HG03039 (cell line): ENCODE results near the gene SARNP.

Experiments used
- ATAC-seq: cut with Tn5 transposase; IDR thresholded peaks from one replicate; pipeline ENCODE4 v1.9.1; 2021; ENCODE audit warnings: mild to moderate bottlenecking, moderate library complexity; ENCODE audit not compliant: unreplicated experiment

The SARNP gene

GRCh38 chr12:55726971-55727370 is 90.6 kb downstream of the SARNP start:
- ATAC-seq = no peak

GRCh38 chr12:55725556-55725955 is 92.0 kb downstream of the SARNP start:
- no peak for ATAC-seq

DNA sequence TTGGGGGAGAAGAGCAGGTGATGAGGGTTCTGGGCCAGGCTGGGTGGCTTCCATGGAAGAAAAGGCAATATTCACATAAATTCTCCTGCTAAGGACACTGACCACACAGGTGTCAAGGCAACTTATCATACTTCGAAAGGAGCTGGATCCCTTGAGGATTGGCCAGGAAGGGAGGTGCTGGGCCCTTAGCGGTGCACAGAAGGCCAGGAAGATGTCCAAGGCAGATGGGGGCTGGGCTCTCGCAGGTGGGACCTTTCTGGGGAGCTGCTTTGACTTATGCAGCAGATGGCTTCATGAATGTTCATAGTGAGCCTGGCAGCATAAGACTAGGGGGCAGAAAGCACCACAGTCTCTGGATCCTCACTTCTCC is 92.6 kb downstream of the SARNP start:
- no peak for ATAC-seq

- ATAC-seq = no peak
Measured at GRCh38 chr12:55724226-55724939, 93.1 kb downstream of the SARNP start.

DNA sequence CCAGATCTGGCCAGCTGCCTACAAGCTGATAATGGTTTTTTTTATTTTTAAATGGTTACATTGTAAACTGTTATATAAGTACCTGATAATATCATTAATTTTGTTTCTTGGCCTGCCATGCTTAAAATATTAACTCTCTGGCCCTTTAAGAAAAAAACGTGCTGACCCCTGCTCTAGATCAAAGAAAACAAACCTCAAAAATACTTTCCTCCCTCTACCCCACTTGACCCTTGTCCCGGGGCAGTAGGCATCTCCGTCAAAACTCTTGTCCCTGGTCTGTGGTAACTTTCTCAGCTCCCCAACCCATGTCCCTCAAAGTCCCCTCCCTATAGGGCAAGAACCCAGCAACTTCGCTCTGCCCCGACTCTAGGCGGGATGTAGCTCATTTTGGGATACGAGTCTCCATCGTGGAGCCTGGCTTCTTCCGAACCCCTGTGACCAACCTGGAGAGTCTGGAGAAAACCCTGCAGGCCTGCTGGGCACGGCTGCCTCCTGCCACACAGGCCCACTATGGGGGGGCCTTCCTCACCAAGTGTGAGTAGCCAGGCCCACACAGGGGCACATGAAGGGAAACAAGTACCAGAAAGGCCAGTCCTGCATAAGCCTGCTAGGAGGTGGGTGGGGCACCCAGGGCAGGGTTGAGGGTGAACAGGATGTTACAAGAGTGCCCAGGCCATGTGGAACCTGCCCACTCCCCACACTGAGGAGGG is 93.9 kb downstream of the SARNP start:
- ATAC-seq = no peak

DNA sequence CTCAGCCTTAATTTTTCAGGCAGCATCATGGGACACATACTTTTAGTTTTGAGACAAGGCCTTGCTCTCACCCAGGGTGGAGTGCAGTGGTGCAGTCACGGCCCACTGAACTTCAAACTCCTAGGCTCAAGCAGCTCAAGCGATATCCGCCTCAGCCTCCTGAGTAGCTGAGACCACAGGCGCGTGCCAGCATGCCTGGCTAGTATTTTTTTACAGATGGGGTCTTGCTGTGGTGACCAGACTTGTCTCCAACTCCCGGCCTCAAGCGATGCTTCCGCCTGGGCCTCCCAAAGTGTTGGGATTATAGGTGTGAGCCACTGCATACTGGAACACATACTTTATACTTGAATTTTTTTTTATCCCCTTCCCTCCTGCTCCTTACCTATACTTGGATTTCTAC is 94.6 kb downstream of the SARNP start:
- no peak for ATAC-seq

GRCh38 chr12:55721601-55722213 is 95.8 kb downstream of the SARNP start:
- no peak for ATAC-seq

- ATAC-seq = no peak
Measured at GRCh38 chr12:55720894-55721444, 96.6 kb downstream of the SARNP start.

GRCh38 chr12:55720071-55720564 is 97.4 kb downstream of the SARNP start, which contains the start of gene RDH5:
TSS of gene RDH5 (plus strand) at chr12:55720393. CDS start at chr12:55721185, 792 bp downstream.
- no peak for ATAC-seq

- ATAC-seq = no peak
Measured at GRCh38 chr12:55719371-55719770, 98.2 kb downstream of the SARNP start.

DNA sequence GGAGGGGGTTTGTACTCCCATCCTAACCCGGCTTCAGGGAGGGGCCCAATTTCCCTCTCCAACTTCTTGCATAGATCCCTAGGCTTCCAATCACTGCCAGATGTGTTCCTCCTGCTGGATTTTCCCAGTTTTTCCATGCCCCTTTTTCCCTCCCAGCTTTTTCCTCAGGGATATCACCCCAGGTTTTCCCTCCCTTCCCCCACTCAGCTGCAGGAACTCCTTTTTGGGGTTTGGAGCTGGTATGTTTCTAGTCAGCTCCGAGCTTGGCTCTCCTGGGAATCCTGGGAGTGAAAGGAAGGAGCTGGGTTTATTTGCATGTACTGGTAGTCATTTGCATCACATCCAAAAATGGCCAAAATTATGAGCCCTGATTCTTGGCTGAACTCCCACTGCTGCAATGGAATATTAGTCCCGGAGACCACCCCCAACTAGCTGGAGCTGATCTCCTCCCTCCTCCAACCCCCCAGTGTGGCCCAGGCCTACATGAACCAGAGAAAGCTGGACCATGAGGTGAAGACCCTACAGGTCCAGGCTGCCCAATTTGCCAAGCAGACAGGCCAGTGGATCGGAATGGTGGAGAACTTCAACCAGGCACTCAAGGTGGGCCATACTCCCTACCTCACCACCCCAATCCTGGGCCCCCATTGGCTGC is 98.8 kb downstream of the SARNP start:
- no peak for ATAC-seq

GRCh38 chr12:55718015-55718414 is 99.5 kb downstream of the SARNP start:
- ATAC-seq = no peak

- no peak for ATAC-seq
Measured at GRCh38 chr12:55717011-55718007, 100.2 kb downstream of the SARNP start.

DNA sequence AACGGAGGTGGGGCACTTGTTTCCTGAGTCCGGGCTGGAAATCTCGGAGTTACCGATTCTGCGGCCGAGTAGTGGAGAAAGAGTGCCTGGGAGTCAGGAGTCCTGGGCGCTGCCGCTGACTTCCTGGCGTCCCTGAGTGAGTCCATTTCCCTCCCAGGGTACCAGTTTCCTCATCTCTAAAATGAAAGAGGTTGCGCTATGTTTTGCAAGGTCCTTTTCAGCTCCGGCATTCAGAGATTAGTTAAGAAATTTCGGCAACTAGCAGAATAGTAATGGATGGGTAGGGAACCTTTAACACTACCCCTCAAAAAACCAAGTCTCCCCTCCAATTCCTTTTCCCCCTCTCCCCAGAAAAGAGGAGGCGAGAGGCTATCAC is 101.0 kb downstream of the SARNP start:
- ATAC-seq = no peak

GRCh38 chr12:55715833-55716581 is 101.5 kb downstream of the SARNP start, which contains the start of gene BLOC1S1:
TSS of gene BLOC1S1 (plus strand) at chr12:55716046. CDS start at chr12:55716052, 6 bp downstream.
- ATAC-seq = peak; percentile 86

DNA sequence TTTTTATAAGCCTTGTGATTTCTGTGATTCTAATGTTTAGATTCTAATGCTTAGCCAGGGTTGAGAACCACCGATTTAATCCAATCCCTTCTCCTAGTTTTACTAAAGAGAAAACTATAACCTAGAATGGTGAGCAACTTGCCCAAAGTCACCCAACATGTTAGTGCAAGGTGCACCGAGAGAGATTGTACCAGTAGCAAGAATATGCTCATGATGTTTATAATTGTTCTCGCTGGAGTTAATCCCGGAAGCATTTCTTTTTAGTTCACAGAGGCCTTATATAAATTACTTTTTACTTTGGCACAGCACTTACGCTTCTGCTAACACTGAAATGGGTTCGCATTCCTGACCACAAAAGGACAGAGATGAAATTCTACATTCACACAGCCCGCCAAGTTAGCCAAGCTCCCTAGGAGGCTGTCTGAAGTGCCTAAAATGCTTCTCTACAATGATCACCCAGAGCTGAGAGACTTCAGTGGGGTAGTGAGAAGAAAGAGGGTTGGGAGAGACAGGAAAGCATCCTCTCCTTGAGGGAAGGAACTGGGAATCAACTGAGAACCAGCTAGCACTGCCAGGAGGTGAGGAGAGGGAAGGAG is 102.3 kb downstream of the SARNP start:
- peak; percentile 2 for ATAC-seq

- no peak for ATAC-seq
Measured at GRCh38 chr12:55713721-55714120, 103.8 kb downstream of the SARNP start.

GRCh38 chr12:55712700-55713415 is 104.7 kb downstream of the SARNP start:
- ATAC-seq = no peak
